SK-N-SH treated with all-trans-retinoic acid at 6 μM for 48 hours (cell line): ENCODE measurements around the gene MORC3.

Experiments used
- ATAC-seq: fragments of 200-7000 bp; cut with Tn5 transposase; 3 replicates; pipeline ENCODE4 v1.9.1; 2020; ENCODE audit warnings: mild to moderate bottlenecking, moderate library complexity
- ARNTL ChIP-seq: fragments of 450-650 bp; formaldehyde crosslinking; IDR thresholded peaks from 2 replicates; pipeline ENCODE4 v1.5.0; 2020; ENCODE audit warnings: low read depth, mild to moderate bottlenecking, moderate library complexity, borderline replicate concordance
- BACH2 ChIP-seq: fragments of 250-450 bp; sonication (Bioruptor Pico); IDR thresholded peaks from 2 replicates; pipeline ENCODE4 v1.9.0; 2021; ENCODE audit warnings: mild to moderate bottlenecking, borderline replicate concordance
- CREB5 ChIP-seq: fragments of 250-450 bp; sonication (Bioruptor Pico); IDR thresholded peaks from 2 replicates; pipeline ENCODE4 v1.5.1; 2020; ENCODE audit warnings: low read depth, mild to moderate bottlenecking, moderate library complexity
- CSDC2 ChIP-seq: fragments of 250-450 bp; sonication (Bioruptor Pico); IDR thresholded peaks from 2 replicates; pipeline ENCODE4 v1.5.0; 2020; ENCODE audit warnings: mild to moderate bottlenecking, moderate library complexity
- CSRNP3 ChIP-seq: fragments of 250-450 bp; sonication (Bioruptor Pico); IDR thresholded peaks from 2 replicates; pipeline ENCODE4 v1.5.1; 2021; ENCODE audit warnings: mild to moderate bottlenecking, moderate library complexity
- ESRRG ChIP-seq: fragments of 250-450 bp; sonication (Bioruptor Pico); IDR thresholded peaks from 2 replicates; pipeline ENCODE4 v1.6.1; 2021; ENCODE audit warnings: mild to moderate bottlenecking
- GLIS3 ChIP-seq: fragments of 250-450 bp; sonication (Bioruptor Pico); IDR thresholded peaks from 2 replicates; pipeline ENCODE4 v1.5.0; 2020; ENCODE audit warnings: mild to moderate bottlenecking, moderate library complexity
- ISL1 ChIP-seq: fragments of 250-450 bp; sonication (Bioruptor Pico); IDR thresholded peaks from 2 replicates; pipeline ENCODE4 v2.1.2; 2022; ENCODE audit warnings: mild to moderate bottlenecking, moderate library complexity
- OSR1 ChIP-seq: fragments of 250-450 bp; sonication (Bioruptor Pico); IDR thresholded peaks from 2 replicates; pipeline ENCODE4 v1.8.0; 2022; ENCODE audit warnings: moderate library complexity, mild to moderate bottlenecking, inconsistent platforms
- PPARA ChIP-seq: fragments of 250-450 bp; sonication (Bioruptor Pico); IDR thresholded peaks from 2 replicates; pipeline ENCODE4 v1.5.0; 2020; ENCODE audit warnings: mild to moderate bottlenecking, borderline replicate concordance
- SNAI2 ChIP-seq: fragments of 250-450 bp; sonication (Bioruptor Pico); IDR thresholded peaks from 2 replicates; pipeline ENCODE4 v1.5.0; 2020; ENCODE audit warnings: mild to moderate bottlenecking, moderate library complexity
- TCF4 ChIP-seq: fragments of 250-450 bp; sonication (Bioruptor Pico); IDR thresholded peaks from 2 replicates; pipeline ENCODE4 v1.8.0; 2021; ENCODE audit warnings: mild to moderate bottlenecking, moderate library complexity, borderline replicate concordance
- TOX ChIP-seq: fragments of 250-450 bp; sonication (Bioruptor Pico); IDR thresholded peaks from 2 replicates; pipeline ENCODE4 v1.8.0; 2021; ENCODE audit warnings: mild to moderate bottlenecking, moderate library complexity, borderline replicate concordance
- ZC3H10 ChIP-seq: fragments of 250-450 bp; sonication (Bioruptor Pico); IDR thresholded peaks from 2 replicates; pipeline ENCODE4 v1.5.1; 2021; ENCODE audit warnings: mild to moderate bottlenecking, moderate library complexity
- ZFP3 ChIP-seq: fragments of 250-450 bp; sonication (Bioruptor Pico); IDR thresholded peaks from 2 replicates; pipeline ENCODE4 v1.5.0; 2020; ENCODE audit warnings: mild to moderate bottlenecking, moderate library complexity
- ZFP30 ChIP-seq: fragments of 450-650 bp; formaldehyde crosslinking; IDR thresholded peaks from 2 replicates; pipeline ENCODE4 v1.5.0; 2022; ENCODE audit warnings: mild to moderate bottlenecking, moderate library complexity
- ZNF565 ChIP-seq: fragments of 450-650 bp; formaldehyde crosslinking; conservative IDR thresholded peaks from 2 replicates; pipeline ENCODE4 v1.5.0; 2020; ENCODE audit warnings: low read depth, mild to moderate bottlenecking, moderate library complexity
- ZNF70 ChIP-seq: fragments of 450-650 bp; formaldehyde crosslinking; IDR thresholded peaks from 2 replicates; pipeline ENCODE4 v1.5.0; 2020; ENCODE audit warnings: mild to moderate bottlenecking, moderate library complexity
- ZNF8 ChIP-seq: fragments of 450-650 bp; formaldehyde crosslinking; IDR thresholded peaks from 2 replicates; pipeline ENCODE4 v1.5.0; 2020; ENCODE audit warnings: mild to moderate bottlenecking, moderate library complexity
- TF ChIP-seq, protein P1 (sequence below): fragments of 250-450 bp; sonication (Bioruptor Pico); IDR thresholded peaks from 2 replicates; pipeline ENCODE4 v1.5.0; 2020; ENCODE audit warnings: mild to moderate bottlenecking, moderate library complexity
- TF ChIP-seq, protein P2 (sequence below): fragments of 250-450 bp; sonication (Bioruptor Pico); IDR thresholded peaks from 2 replicates; pipeline ENCODE4 v1.8.0; 2020; ENCODE audit warnings: mild to moderate bottlenecking, moderate library complexity, borderline replicate concordance

The MORC3 gene

DNA sequence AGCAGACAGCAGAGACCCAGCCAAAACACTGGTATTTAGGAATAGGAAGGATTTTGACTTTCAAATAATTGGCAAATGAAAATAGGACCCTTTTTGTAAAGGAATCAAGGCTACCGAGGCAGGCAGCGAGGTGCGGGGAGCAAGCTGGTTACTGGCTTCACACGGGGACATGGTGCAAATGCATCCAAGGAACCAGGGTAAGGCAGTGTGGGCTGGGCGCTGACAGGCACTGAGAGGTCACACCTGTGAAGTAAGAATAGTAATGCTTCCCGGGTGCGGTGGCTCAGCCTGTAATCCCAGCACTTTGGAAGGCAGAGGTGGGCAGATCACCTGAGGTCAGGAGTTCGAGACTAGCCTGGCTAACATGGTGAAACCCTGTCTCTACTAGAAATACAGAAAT is 80.7 kb downstream of the MORC3 start:
- TF ChIP-seq ZC3H10 (CRISPR knock-in tag) (no peak), SNAI2 (no peak), CSDC2 (CRISPR knock-in tag) (no peak), ESRRG (CRISPR knock-in tag) (no peak), ISL1 (CRISPR knock-in tag) (no peak)
- no peak for ATAC-seq

DNA sequence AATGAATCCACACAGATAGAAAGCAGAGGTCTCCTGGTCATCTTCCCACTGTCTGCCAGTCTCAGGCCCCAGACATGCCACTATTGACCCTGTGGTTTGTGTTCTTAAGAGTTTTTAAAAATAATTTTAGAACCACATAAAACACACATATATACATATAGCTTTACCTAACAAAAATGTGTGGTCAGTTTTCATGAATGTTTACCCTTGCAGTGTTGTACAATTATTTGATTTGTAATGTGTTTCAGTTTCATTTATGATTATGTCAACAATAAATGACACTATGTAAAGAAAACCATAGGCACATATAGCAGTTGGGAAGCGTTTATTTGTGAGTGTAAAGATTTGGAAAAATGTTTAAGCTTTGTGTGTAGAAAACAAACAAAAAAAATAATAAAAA is 82.3 kb downstream of the MORC3 start:
- no peak for ATAC-seq
- TF ChIP-seq ZC3H10 (CRISPR knock-in tag) (no peak), CREB5 (CRISPR knock-in tag) (no peak)

DNA sequence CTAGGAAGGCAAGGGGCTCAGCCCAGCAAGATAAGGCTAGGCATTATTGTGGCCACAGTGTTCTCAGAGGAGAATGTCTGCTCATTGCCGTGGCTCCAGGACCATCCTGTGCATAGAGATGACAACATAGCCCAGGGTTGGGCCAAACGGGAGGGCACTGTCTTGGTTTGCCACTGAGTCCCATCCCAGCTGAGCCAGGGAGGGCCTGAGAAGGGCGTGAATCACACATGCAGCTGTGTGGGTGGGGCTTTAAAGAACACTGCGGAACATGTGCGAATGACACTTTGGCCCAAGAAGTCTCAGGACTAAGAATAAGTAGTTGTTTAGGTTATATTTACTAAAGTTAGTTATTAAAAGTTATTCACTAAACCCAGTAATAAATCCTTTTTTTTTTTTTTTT is 83.7 kb downstream of the MORC3 start:
- TF ChIP-seq SNAI2, result no peak
- TF ChIP-seq GLIS3 (CRISPR knock-in tag), result no peak
- no peak for TF ChIP-seq ARNTL (CRISPR knock-in tag)
- TF ChIP-seq BACH2, result no peak
- no peak for TF ChIP-seq TCF4 (CRISPR knock-in tag)
- no peak for TF ChIP-seq ZNF70 (CRISPR knock-in tag)
- no peak for TF ChIP-seq ISL1 (CRISPR knock-in tag)
- TF ChIP-seq CREB5 (CRISPR knock-in tag), result no peak
- no peak for TF ChIP-seq ESRRG (CRISPR knock-in tag)
- TF ChIP-seq, protein P1, sequence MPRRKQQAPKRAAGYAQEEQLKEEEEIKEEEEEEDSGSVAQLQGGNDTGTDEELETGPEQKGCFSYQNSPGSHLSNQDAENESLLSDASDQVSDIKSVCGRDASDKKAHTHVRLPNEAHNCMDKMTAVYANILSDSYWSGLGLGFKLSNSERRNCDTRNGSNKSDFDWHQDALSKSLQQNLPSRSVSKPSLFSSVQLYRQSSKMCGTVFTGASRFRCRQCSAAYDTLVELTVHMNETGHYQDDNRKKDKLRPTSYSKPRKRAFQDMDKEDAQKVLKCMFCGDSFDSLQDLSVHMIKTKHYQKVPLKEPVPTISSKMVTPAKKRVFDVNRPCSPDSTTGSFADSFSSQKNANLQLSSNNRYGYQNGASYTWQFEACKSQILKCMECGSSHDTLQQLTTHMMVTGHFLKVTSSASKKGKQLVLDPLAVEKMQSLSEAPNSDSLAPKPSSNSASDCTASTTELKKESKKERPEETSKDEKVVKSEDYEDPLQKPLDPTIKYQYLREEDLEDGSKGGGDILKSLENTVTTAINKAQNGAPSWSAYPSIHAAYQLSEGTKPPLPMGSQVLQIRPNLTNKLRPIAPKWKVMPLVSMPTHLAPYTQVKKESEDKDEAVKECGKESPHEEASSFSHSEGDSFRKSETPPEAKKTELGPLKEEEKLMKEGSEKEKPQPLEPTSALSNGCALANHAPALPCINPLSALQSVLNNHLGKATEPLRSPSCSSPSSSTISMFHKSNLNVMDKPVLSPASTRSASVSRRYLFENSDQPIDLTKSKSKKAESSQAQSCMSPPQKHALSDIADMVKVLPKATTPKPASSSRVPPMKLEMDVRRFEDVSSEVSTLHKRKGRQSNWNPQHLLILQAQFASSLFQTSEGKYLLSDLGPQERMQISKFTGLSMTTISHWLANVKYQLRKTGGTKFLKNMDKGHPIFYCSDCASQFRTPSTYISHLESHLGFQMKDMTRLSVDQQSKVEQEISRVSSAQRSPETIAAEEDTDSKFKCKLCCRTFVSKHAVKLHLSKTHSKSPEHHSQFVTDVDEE, result no peak
- no peak for TF ChIP-seq PPARA
- TF ChIP-seq ZFP3 (CRISPR knock-in tag), result no peak
- no peak for TF ChIP-seq CSDC2 (CRISPR knock-in tag)
- no peak for ATAC-seq

DNA sequence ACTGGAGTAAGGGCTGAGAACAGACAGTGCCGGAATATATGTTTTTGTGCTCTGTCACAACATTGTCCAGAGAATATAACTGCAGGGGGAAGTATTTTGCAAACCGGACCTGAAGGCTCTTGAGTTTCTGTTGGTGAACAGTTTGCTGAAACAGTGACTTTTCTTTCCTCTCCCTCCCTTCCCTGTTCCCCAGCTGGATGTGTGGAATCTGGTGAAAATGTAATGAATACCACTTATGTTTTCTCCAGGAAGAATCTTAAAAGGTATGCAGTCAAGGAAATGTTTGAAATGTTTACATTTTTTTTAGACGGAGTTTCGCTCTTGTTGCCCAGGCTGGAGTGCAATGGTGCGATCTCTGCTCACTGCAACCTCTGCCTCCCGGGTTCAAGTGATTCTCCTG is 88.6 kb downstream of the MORC3 start:
- ATAC-seq, result no peak
- no peak for TF ChIP-seq ARNTL (CRISPR knock-in tag)
- no peak for TF ChIP-seq ZNF70 (CRISPR knock-in tag)
- TF ChIP-seq ZNF8 (CRISPR knock-in tag), result no peak
- TF ChIP-seq, protein P1, result no peak
- TF ChIP-seq TOX (CRISPR knock-in tag), result no peak
- no peak for TF ChIP-seq ZFP30 (CRISPR knock-in tag)
- no peak for TF ChIP-seq OSR1 (CRISPR knock-in tag)
- TF ChIP-seq SNAI2, result no peak
- TF ChIP-seq ESRRG (CRISPR knock-in tag), result no peak
- TF ChIP-seq CREB5 (CRISPR knock-in tag), result no peak
- TF ChIP-seq PPARA, result no peak
- no peak for TF ChIP-seq BACH2
- TF ChIP-seq ISL1 (CRISPR knock-in tag), result no peak
- TF ChIP-seq ZFP3 (CRISPR knock-in tag), result no peak
- no peak for TF ChIP-seq CSRNP3 (CRISPR knock-in tag)
- TF ChIP-seq TCF4 (CRISPR knock-in tag), result no peak
- no peak for TF ChIP-seq ZNF565
- TF ChIP-seq, protein P2, sequence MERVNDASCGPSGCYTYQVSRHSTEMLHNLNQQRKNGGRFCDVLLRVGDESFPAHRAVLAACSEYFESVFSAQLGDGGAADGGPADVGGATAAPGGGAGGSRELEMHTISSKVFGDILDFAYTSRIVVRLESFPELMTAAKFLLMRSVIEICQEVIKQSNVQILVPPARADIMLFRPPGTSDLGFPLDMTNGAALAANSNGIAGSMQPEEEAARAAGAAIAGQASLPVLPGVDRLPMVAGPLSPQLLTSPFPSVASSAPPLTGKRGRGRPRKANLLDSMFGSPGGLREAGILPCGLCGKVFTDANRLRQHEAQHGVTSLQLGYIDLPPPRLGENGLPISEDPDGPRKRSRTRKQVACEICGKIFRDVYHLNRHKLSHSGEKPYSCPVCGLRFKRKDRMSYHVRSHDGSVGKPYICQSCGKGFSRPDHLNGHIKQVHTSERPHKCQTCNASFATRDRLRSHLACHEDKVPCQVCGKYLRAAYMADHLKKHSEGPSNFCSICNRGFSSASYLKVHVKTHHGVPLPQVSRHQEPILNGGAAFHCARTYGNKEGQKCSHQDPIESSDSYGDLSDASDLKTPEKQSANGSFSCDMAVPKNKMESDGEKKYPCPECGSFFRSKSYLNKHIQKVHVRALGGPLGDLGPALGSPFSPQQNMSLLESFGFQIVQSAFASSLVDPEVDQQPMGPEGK (CRISPR knock-in tag), result no peak
- no peak for TF ChIP-seq ZC3H10 (CRISPR knock-in tag)
